ENCODE data around the gene MAGI1. TPM values are rescaled to one million over a fixed set of nuclear protein-coding genes. Genes with fewer than 3 reads are reported as not detected.
A peak's percentile ranks its signal among the peaks of the same experiment; 100 is the strongest.

MAGI1 gene
- total and polyA plus RNA-seq, 4 donors: 9.9 to 88.1 (median 24.6) TPM

- ATAC-seq (ENCODE audit: insufficient read depth, low FRiP score): no peak
- peak overlapping the region in 1 of 2 donors; percentile 61 for H3K27ac ChIP-seq (ENCODE audit: low read depth in 1 of 2, low read length in 1 of 2)
- WGBS, 2 donors: 33 to 38% methylated on average over 3 of the region's 3 CpGs
Measured at GRCh38 chr3:65961733-65962132, 77.0 kb downstream of the MAGI1 start.

DNA sequence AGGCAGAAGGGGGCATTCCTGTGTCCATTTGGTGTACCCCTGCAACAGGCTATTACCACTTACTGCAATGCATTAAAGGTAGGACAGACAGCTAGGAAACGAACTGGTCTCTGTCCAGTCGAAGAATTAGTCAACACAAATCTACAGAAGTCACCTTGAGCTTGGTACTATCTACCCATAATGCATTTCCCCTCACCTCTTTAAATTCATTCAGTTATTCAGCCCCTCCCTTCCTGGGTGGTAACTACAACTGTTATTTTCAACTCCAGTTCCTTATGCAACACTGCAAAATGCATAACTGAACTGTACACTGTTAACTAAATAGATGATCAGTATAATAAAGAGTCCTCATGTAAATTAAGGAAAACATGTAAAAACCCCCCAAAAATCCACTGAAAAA is 77.6 kb downstream of the MAGI1 start:
- Histone ChIP-seq H3K4me1 (ENCODE audit: control insufficient read depth in 5 of 5, insufficient read depth in 5 of 5, low read length in 5 of 5) (peaks cover 0 to 42% (median 3%) of the 10 kb centered on the region in 5 donors), H3K9me3 (ENCODE audit: control insufficient read depth in 4 of 4, insufficient read depth in 3 of 4, low read length in 3 of 4) (no peaks in the 10 kb centered on the region), H3K36me3 (ENCODE audit: control insufficient read depth in 4 of 4, insufficient read depth in 4 of 4, low read length in 4 of 4) (no peaks in the 10 kb centered on the region), H3K4me3 (no peak overlapping the region), H3K27ac (ENCODE audit: low read depth in 1 of 2, low read length in 1 of 2) (peak overlapping the region in 1 of 2 donors; percentile 14), H3K27me3 (ENCODE audit: control insufficient read depth in 3 of 3, insufficient read depth in 3 of 3, low read length in 2 of 3) (no peaks in the 10 kb centered on the region), H3K9ac (ENCODE audit: insufficient read depth in 1 of 2, low read length in 2 of 2) (no peak overlapping the region)
- TF ChIP-seq, protein P1, sequence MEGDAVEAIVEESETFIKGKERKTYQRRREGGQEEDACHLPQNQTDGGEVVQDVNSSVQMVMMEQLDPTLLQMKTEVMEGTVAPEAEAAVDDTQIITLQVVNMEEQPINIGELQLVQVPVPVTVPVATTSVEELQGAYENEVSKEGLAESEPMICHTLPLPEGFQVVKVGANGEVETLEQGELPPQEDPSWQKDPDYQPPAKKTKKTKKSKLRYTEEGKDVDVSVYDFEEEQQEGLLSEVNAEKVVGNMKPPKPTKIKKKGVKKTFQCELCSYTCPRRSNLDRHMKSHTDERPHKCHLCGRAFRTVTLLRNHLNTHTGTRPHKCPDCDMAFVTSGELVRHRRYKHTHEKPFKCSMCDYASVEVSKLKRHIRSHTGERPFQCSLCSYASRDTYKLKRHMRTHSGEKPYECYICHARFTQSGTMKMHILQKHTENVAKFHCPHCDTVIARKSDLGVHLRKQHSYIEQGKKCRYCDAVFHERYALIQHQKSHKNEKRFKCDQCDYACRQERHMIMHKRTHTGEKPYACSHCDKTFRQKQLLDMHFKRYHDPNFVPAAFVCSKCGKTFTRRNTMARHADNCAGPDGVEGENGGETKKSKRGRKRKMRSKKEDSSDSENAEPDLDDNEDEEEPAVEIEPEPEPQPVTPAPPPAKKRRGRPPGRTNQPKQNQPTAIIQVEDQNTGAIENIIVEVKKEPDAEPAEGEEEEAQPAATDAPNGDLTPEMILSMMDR (IDR thresholded peaks at IDR 0.05; ENCODE audit: control extremely low read depth, extremely low read depth): no peak
- DNase-seq (no peak), ATAC-seq (ENCODE audit: insufficient read depth, low FRiP score) (no peak)
- 82 to 90% methylated on average over 2 of the region's 2 CpGs for WGBS, 2 donors

More at GRCh38 chr3:65961733-65962132, 77.0 kb downstream of the MAGI1 start:
- DNase-seq: peak in 1 of 3 donors; percentile 29
- TF ChIP-seq, protein P1 (IDR thresholded peaks at IDR 0.05; ENCODE audit: control extremely low read depth, extremely low read depth): no peak
- H3K9ac ChIP-seq (ENCODE audit: insufficient read depth in 1 of 2, low read length in 2 of 2): no peak overlapping the region
- peaks cover 0 to 38% (median 3%) of the 10 kb centered on the region in 5 donors for H3K4me1 ChIP-seq (ENCODE audit: control insufficient read depth in 5 of 5, insufficient read depth in 5 of 5, low read length in 5 of 5)
- H3K27me3 ChIP-seq (ENCODE audit: control insufficient read depth in 3 of 3, insufficient read depth in 3 of 3, low read length in 2 of 3): no peaks in the 10 kb centered on the region
- H3K4me3 ChIP-seq: no peak overlapping the region
- no peaks in the 10 kb centered on the region for H3K36me3 ChIP-seq (ENCODE audit: control insufficient read depth in 4 of 4, insufficient read depth in 4 of 4, low read length in 4 of 4)
- no peaks in the 10 kb centered on the region for H3K9me3 ChIP-seq (ENCODE audit: control insufficient read depth in 4 of 4, insufficient read depth in 3 of 4, low read length in 3 of 4)

DNA sequence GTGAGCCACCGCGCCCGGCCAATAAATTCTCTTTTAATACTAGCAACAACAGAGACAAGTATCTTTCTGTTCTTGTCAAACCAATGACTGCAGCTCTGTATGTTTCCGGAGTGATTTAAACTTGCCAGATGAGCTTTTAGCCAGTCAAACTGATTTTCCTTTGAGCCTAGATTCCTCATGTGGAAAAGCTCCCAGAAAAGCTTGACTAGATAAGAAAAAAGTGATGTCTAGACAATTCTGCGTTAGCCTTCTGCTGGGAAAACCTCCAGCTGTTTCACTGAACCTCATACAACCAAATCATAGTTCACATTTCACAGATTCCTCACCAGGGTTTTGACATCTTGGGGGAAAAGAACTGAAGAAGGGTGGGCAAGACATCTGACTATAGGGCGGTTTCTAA is 78.6 kb downstream of the MAGI1 start:
- H3K36me3 ChIP-seq (ENCODE audit: control insufficient read depth in 4 of 4, insufficient read depth in 4 of 4, low read length in 4 of 4): no peaks in the 10 kb centered on the region
- H3K9ac ChIP-seq (ENCODE audit: insufficient read depth in 1 of 2, low read length in 2 of 2): no peak overlapping the region
- 75 to 78% methylated on average over 6 of the region's 6 CpGs for WGBS, 2 donors
- H3K27me3 ChIP-seq (ENCODE audit: control insufficient read depth in 3 of 3, insufficient read depth in 3 of 3, low read length in 2 of 3): no peaks in the 10 kb centered on the region
- TF ChIP-seq, protein P1 (IDR thresholded peaks at IDR 0.05; ENCODE audit: control extremely low read depth, extremely low read depth): no peak
- no peak overlapping the region for H3K4me3 ChIP-seq
- DNase-seq (peak in 1 of 3 donors; percentile 34), ATAC-seq (ENCODE audit: insufficient read depth, low FRiP score) (no peak)
- peak overlapping the region in 1 of 2 donors; percentile 37 for H3K27ac ChIP-seq (ENCODE audit: low read depth in 1 of 2, low read length in 1 of 2)
- peaks cover 0 to 40% (median 3%) of the 10 kb centered on the region in 5 donors for H3K4me1 ChIP-seq (ENCODE audit: control insufficient read depth in 5 of 5, insufficient read depth in 5 of 5, low read length in 5 of 5)
- H3K9me3 ChIP-seq (ENCODE audit: control insufficient read depth in 4 of 4, insufficient read depth in 3 of 4, low read length in 3 of 4): no peaks in the 10 kb centered on the region

DNA sequence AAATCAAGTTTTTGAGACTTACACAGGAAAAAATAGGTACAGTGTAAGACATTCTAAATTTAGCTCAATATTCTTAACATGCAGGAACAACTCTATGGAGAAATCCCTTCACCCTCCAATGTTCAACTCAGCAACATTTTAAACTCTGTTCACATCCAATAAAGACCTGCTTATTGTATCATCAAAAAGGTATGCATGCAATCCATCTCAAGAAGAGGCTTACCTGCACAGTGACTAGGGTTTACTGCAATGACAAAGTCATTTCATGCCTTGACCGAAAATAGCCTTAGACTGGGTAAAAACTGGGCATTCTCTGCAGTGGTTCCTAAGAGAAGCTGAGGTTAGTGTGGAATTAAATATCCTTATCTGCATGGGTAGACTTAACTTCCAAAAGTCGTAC is 80.5 kb downstream of the MAGI1 start:
- Histone ChIP-seq H3K36me3 (ENCODE audit: control insufficient read depth in 4 of 4, insufficient read depth in 4 of 4, low read length in 4 of 4) (no peaks in the 10 kb centered on the region), H3K27ac (ENCODE audit: low read depth in 1 of 2, low read length in 1 of 2) (peak overlapping the region in 1 of 2 donors; percentile 15), H3K4me3 (no peak overlapping the region), H3K9ac (ENCODE audit: insufficient read depth in 1 of 2, low read length in 2 of 2) (no peak overlapping the region), H3K4me1 (ENCODE audit: control insufficient read depth in 5 of 5, insufficient read depth in 5 of 5, low read length in 5 of 5) (peaks cover 2 to 36% (median 10%) of the 10 kb centered on the region in 5 donors), H3K9me3 (ENCODE audit: control insufficient read depth in 4 of 4, insufficient read depth in 3 of 4, low read length in 3 of 4) (no peaks in the 10 kb centered on the region), H3K27me3 (ENCODE audit: control insufficient read depth in 3 of 3, insufficient read depth in 3 of 3, low read length in 2 of 3) (no peaks in the 10 kb centered on the region)
- no peak for ATAC-seq (ENCODE audit: insufficient read depth, low FRiP score)
- no peak for DNase-seq
- TF ChIP-seq, protein P1 (IDR thresholded peaks at IDR 0.05; ENCODE audit: control extremely low read depth, extremely low read depth): no peak
- 86 to 87% methylated on average over 2 of the region's 2 CpGs for WGBS, 2 donors

Measured in lung (tissue), 12 donors.